ENCODE data around the gene SMG6. TPM values are rescaled to one million over a fixed set of nuclear protein-coding genes. Genes with fewer than 3 reads are reported as not detected.
A peak's percentile ranks its signal among the peaks of the same experiment; 100 is the strongest.

SMG6 gene
- total and polyA plus RNA-seq, 2 of the 13 experiments (the other 11 are each of a cell fraction or from before 2014, with no cell fraction given): 4.6 to 14.6 TPM

GRCh38 chr17:2174468-2175293 is 128.9 kb downstream of the SMG6 start:
- ATAC-seq (peak; percentile 87), FAIRE-seq (peak; percentile 92), DNase-seq (ENCODE audit: low spot score) (peak; percentile 94)
- Histone ChIP-seq H3K27ac (ENCODE audit: extremely low read length, insufficient read depth, low read length) (peak overlapping the region; percentile 62), H3K79me2 (ENCODE audit: insufficient read depth, low read length) (no peaks in the 10 kb centered on the region), H3K4me1 (ENCODE audit: insufficient read depth, low read length) (peaks cover 75% of the 10 kb centered on the region), H3K27me3 (ENCODE audit: control insufficient read depth in 1 of 2, insufficient read depth in 2 of 2, low read length in 2 of 2) (no peaks in the 10 kb centered on the region), H3K9ac (ENCODE audit: insufficient read depth, low read depth, low read length) (peak overlapping the region; percentile 31; the same call in 1 of the 2 replicates), H3K36me3 (replicated peaks in 1 of 2; ENCODE audit: control insufficient read depth in 1 of 2, insufficient read depth in 2 of 2, low read length in 2 of 2) (peaks cover 4 to 18% of the 10 kb centered on the region in 2 experiments), H3K4me2 (ENCODE audit: low read depth, low read length) (peak overlapping the region; percentile 73), H2AFZ (ENCODE audit: low read length) (no peak overlapping the region), H3K4me3 (replicated peaks in 1 of 3; ENCODE audit: insufficient read depth in 1 of 3, low read depth in 2 of 3, low read length in 3 of 3) (peak overlapping the region in 2 of 3 experiments; percentile 38 to 46; a peak in 3 of 6 replicates), H4K20me1 (ENCODE audit: insufficient read depth, low read length) (no peaks in the 10 kb centered on the region), H3K9me3 (ENCODE audit: low read length) (no peaks in the 10 kb centered on the region)
- in situ Hi-C loops (cut with HindIII; ENCODE audit: extremely low pct_ligation_motif_present, low pct_unique_long_range_greater_than_20kb) (no loop called here), intact Hi-C loops (cut with micrococcal nuclease; ENCODE audit: unreplicated experiment) (loop anchor here (5.0 kb wide), 1 partner anchor 68 kb away; no protein-coding TSS in a partner anchor)
- WGBS (ENCODE audit: low lambda C conversion rate): 9% methylated on average over 24 of the region's 24 CpGs
- POLR2A ChIA-PET: no interaction called here
- no TSS peak for BruUV-seq (replicated peaks)
- CTCF ChIA-PET (ENCODE audit: low intra/inter-chr PET ratio, low total read pairs): no interaction called here
- TF ChIP-seq REPIN1 (CRISPR knock-in tag; IDR thresholded peaks at IDR 0.05; ENCODE audit: borderline replicate concordance, low read depth) (peak; percentile 62; the same call in 1 of the 2 replicates), BHLHE40 (IDR thresholded peaks at IDR 0.05; ENCODE audit: low read length) (no peak; the same call in 1 of the 2 replicates), ZNF850 (CRISPR knock-in tag; conservative IDR thresholded peaks at IDR 0.05) (no peak), NAIF1 (CRISPR knock-in tag; IDR thresholded peaks at IDR 0.05; ENCODE audit: borderline replicate concordance) (peak; percentile 67; the same call in 1 of the 2 replicates), ZNF678 (CRISPR knock-in tag; IDR thresholded peaks at IDR 0.05) (no peak), ZSCAN5A (CRISPR knock-in tag; IDR thresholded peaks at IDR 0.05; ENCODE audit: borderline replicate concordance) (peak; percentile 67; the same call in 1 of the 2 replicates), REXO4 (CRISPR knock-in tag; IDR thresholded peaks at IDR 0.05; ENCODE audit: borderline replicate concordance) (no peak), ETV5 (CRISPR knock-in tag; IDR thresholded peaks at IDR 0.05; ENCODE audit: borderline replicate concordance) (peak; percentile 75; the same call in 1 of the 2 replicates), KDM2A (CRISPR knock-in tag; IDR thresholded peaks at IDR 0.05; ENCODE audit: borderline replicate concordance, low read depth) (peak; percentile 64; the same call in 1 of the 2 replicates), ZSCAN9 (CRISPR knock-in tag; IDR thresholded peaks at IDR 0.05; ENCODE audit: borderline replicate concordance) (peak; percentile 85; the same call in 1 of the 2 replicates), NR2C2 (CRISPR knock-in tag; IDR thresholded peaks at IDR 0.05; ENCODE audit: borderline replicate concordance) (peak; percentile 54; the same call in 1 of the 2 replicates), ZFP36L2 (CRISPR knock-in tag; IDR thresholded peaks at IDR 0.05) (no peak), MBD4 (IDR thresholded peaks at IDR 0.05; ENCODE audit: borderline replicate concordance, low read length) (no peak), ZNF614 (CRISPR knock-in tag; IDR thresholded peaks at IDR 0.05; ENCODE audit: borderline replicate concordance) (peak; percentile 68; the same call in 1 of the 2 replicates), NFE2L2 (IDR thresholded peaks at IDR 0.05; ENCODE audit: low read length) (no peak), ATF3 (CRISPR knock-in tag; IDR thresholded peaks at IDR 0.05) (0 out of 2 replicates have a peak, but pooled peaks have one; percentile 27), MATR3 (CRISPR knock-in tag; IDR thresholded peaks at IDR 0.05) (no peak), KDM1A (CRISPR knock-in tag; IDR thresholded peaks at IDR 0.05) (no peak), LRRFIP1 (CRISPR knock-in tag; conservative IDR thresholded peaks at IDR 0.05) (no peak), RAD51 (IDR thresholded peaks at IDR 0.05; ENCODE audit: borderline replicate concordance) (no peak), RARG (CRISPR knock-in tag; IDR thresholded peaks at IDR 0.05; ENCODE audit: low read depth) (no peak)

Measured in HepG2 (cell line).